Kidney (tissue), 22 donors: ENCODE measurements around the gene TMF1. TPM values are rescaled to one million over a fixed set of nuclear protein-coding genes. Genes with fewer than 3 reads are reported as not detected.

ENCODE experiments used
- DNase-seq, 5 donors: peaks; one replicate each; pipeline ENCODE4 v3.0.0-alpha.2; 2013 to 2020
- FAIRE-seq: peaks from 2 replicates; lab custom pipeline; 2012; peaks lifted over from hg19 to GRCh38; lab: Jason Lieb, UNC
- H3K27ac ChIP-seq, 2 donors: one replicate each; pipeline ENCODE4 v1.7.0; 2013; ENCODE audit warnings: low read depth in 2 of 2, low read length in 2 of 2, inconsistent platforms in 1 of 2
- H3K27me3 ChIP-seq: one replicate; pipeline ENCODE4 v1.7.1; 2013; ENCODE audit warnings: low read length, inconsistent platforms; ENCODE audit not compliant: control insufficient read depth, insufficient read depth
- H3K36me3 ChIP-seq, 3 donors: one replicate each; pipeline versions ENCODE4 v1.7.0 to v1.7.1; 2013; ENCODE audit warnings: low read length in 3 of 3, control low read depth in 1 of 3, inconsistent platforms in 1 of 3; ENCODE audit not compliant: insufficient read depth in 3 of 3, control insufficient read depth in 2 of 3
- H3K4me1 ChIP-seq, 3 donors: one replicate each; pipeline versions ENCODE4 v1.7.0 to v1.7.1; 2013; ENCODE audit warnings: low read length in 3 of 3, inconsistent platforms in 1 of 3, low read depth in 1 of 3; ENCODE audit not compliant: control insufficient read depth in 2 of 3, insufficient read depth in 2 of 3
- H3K4me3 ChIP-seq, 3 donors: one replicate each; pipeline versions ENCODE4 v1.7.0 to v1.8.1; 2013; ENCODE audit warnings: low read length in 3 of 3, control low read depth in 1 of 3, inconsistent platforms in 1 of 3
- H3K9ac ChIP-seq, 3 donors: one replicate each; pipeline versions ENCODE4 v1.7.0 to v1.7.1; 2013; ENCODE audit warnings: low read length in 3 of 3, control low read depth in 1 of 3, inconsistent platforms in 1 of 3
- H3K9me3 ChIP-seq, 3 donors: one replicate each; pipeline versions ENCODE4 v1.7.0 to v1.7.1; 2013; ENCODE audit warnings: low read length in 3 of 3, control low read depth in 1 of 3, inconsistent platforms in 1 of 3; ENCODE audit not compliant: control insufficient read depth in 2 of 3, insufficient read depth in 1 of 3
- intact Hi-C: fragments of 100-400 bp; cut with DNase I; formaldehyde crosslinking; loops from one replicate; pipeline ENCODE4 v1.11.1; 2022
- long read RNA-seq, 10 donors: library from polyadenylated mRNA in 1 of 10; unstranded in 1 of 10; transcript quantifications; one replicate each; pipeline ENCODE4 v2.0.0 and lab custom pipeline, GENCODE V29; 2021 to 2026
- polyA plus RNA-seq: library from polyadenylated mRNA; stranded (reverse); fragments of 350-450 nt; fragmentation: Illumina TruSeq; extraction: RNeasy Lipid Tissue Mini Kit (QIAGEN cat#74804); gene quantifications from one replicate; pipeline ENCODE4 v1.2.3, GENCODE V29; 2014; ENCODE audit warnings: low read depth, low replicate concordance; ENCODE audit not compliant: insufficient read depth
- total RNA-seq: library from RNA; stranded (reverse); fragmentation: NEBNext Ultra II Directional; extraction: Animal tissue kit (Norgen Biotek cat#: 25700); gene quantifications from one replicate; pipeline ENCODE4 v1.2.1, GENCODE V29; 2021
- TF ChIP-seq, protein P1 (sequence below): IDR thresholded peaks from 3 replicates; pipeline ENCODE4 v1.5.1; 2012; ENCODE audit warnings: mild to moderate bottlenecking, moderate library complexity, borderline replicate concordance; ENCODE audit not compliant: insufficient read depth; ENCODE audit errors: extremely low read depth
- donor health status: control.
- donor health status: control.
- donor health status: control.
- donor health status: control.
- donor health status: control.
- donor health status: DM: yes; HTN: yes; CAD: no.
- donor health status: Normal renal cell carcinoma (clear cell type).

The TMF1 gene, protein sequence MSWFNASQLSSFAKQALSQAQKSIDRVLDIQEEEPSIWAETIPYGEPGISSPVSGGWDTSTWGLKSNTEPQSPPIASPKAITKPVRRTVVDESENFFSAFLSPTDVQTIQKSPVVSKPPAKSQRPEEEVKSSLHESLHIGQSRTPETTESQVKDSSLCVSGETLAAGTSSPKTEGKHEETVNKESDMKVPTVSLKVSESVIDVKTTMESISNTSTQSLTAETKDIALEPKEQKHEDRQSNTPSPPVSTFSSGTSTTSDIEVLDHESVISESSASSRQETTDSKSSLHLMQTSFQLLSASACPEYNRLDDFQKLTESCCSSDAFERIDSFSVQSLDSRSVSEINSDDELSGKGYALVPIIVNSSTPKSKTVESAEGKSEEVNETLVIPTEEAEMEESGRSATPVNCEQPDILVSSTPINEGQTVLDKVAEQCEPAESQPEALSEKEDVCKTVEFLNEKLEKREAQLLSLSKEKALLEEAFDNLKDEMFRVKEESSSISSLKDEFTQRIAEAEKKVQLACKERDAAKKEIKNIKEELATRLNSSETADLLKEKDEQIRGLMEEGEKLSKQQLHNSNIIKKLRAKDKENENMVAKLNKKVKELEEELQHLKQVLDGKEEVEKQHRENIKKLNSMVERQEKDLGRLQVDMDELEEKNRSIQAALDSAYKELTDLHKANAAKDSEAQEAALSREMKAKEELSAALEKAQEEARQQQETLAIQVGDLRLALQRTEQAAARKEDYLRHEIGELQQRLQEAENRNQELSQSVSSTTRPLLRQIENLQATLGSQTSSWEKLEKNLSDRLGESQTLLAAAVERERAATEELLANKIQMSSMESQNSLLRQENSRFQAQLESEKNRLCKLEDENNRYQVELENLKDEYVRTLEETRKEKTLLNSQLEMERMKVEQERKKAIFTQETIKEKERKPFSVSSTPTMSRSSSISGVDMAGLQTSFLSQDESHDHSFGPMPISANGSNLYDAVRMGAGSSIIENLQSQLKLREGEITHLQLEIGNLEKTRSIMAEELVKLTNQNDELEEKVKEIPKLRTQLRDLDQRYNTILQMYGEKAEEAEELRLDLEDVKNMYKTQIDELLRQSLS
- total RNA-seq: 38.8 TPM
- polyA plus RNA-seq: 6.5 TPM
- long read RNA-seq, donor 1, full-length matches to known transcripts: 1 of 1 reads
- long read RNA-seq, donor 1, partial matches to known transcripts: 0 of 1 reads
- long read RNA-seq, donor 1, other reads (novel, unspliced or antisense): 0 of 1 reads
- long read RNA-seq, donor 2, partial matches to known transcripts: 21 of 21 reads
- long read RNA-seq, donor 2, other reads (novel, unspliced or antisense): 0 of 21 reads
- long read RNA-seq, donor 3, partial matches to known transcripts: 16 of 16 reads
- long read RNA-seq, donor 3, other reads (novel, unspliced or antisense): 0 of 16 reads
- long read RNA-seq, donor 4, full-length matches to known transcripts: 1 of 6 reads
- long read RNA-seq, donor 4, partial matches to known transcripts: 5 of 6 reads
- long read RNA-seq, donor 4, other reads (novel, unspliced or antisense): 0 of 6 reads
- long read RNA-seq, donor 5: 0 reads
- long read RNA-seq, donor 6, partial matches to known transcripts: 10 of 10 reads
- long read RNA-seq, donor 6, other reads (novel, unspliced or antisense): 0 of 10 reads
- long read RNA-seq, donor 7, full-length matches to known transcripts: 9 of 32 reads
- long read RNA-seq, donor 7, partial matches to known transcripts: 19 of 32 reads
- long read RNA-seq, donor 7, other reads (novel, unspliced or antisense): 4 of 32 reads
- long read RNA-seq, donor 8, partial matches to known transcripts: 5 of 5 reads
- long read RNA-seq, donor 8, other reads (novel, unspliced or antisense): 0 of 5 reads
- long read RNA-seq, donor 9: 0 reads
- long read RNA-seq, donor 10, partial matches to known transcripts: 16 of 16 reads
- long read RNA-seq, donor 10, other reads (novel, unspliced or antisense): 0 of 16 reads

- H3K9me3 ChIP-seq: no peaks in the 10 kb centered on the region
- peaks cover 0 to 6% (median 5%) of the 10 kb centered on the region in 3 donors for H3K4me1 ChIP-seq
- H3K9ac ChIP-seq: peak within 1 kb of the TSS; percentile 63 to 98 (median 96)
- peaks cover 9 to 21% (median 15%) of the 10 kb centered on the region in 3 donors for H3K36me3 ChIP-seq
- H3K27ac ChIP-seq: peak within 1 kb of the TSS; percentile 97
- DNase-seq (peak; percentile 98 to 99 (median 99)), FAIRE-seq (peak; percentile 96)
- intact Hi-C loops: no loop called here
- TF ChIP-seq, protein P1, sequence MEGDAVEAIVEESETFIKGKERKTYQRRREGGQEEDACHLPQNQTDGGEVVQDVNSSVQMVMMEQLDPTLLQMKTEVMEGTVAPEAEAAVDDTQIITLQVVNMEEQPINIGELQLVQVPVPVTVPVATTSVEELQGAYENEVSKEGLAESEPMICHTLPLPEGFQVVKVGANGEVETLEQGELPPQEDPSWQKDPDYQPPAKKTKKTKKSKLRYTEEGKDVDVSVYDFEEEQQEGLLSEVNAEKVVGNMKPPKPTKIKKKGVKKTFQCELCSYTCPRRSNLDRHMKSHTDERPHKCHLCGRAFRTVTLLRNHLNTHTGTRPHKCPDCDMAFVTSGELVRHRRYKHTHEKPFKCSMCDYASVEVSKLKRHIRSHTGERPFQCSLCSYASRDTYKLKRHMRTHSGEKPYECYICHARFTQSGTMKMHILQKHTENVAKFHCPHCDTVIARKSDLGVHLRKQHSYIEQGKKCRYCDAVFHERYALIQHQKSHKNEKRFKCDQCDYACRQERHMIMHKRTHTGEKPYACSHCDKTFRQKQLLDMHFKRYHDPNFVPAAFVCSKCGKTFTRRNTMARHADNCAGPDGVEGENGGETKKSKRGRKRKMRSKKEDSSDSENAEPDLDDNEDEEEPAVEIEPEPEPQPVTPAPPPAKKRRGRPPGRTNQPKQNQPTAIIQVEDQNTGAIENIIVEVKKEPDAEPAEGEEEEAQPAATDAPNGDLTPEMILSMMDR: no peak
- H3K27me3 ChIP-seq: no peaks in the 10 kb centered on the region
- peak within 1 kb of the TSS; percentile 82 to 99 (median 91) for H3K4me3 ChIP-seq
These were observed at the start of gene TMF1 for GRCh38 chr3:69051756-69052471. TSS of gene TMF1 (minus strand) at chr3:69052333. CDS start at chr3:69052086, 247 bp downstream.

DNA sequence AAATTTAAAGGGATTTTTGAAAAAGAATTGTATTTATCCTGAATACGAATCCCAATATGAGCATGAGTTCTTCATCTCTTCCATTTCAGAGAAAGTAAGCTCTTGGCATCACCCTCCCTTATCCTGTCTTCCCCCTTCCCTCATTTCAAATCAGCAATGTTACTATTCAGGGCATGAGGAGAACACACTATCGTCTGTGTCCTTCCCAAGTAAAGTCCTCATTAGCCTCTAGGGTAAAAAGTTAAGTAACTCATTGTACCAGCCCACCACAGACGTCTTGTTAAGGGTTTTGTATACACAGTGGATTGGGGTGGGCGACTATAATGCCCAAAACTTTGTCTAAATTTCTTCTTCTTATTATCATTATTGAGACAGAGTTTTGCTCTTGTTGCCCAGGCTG is 47.4 kb upstream of the TMF1 start:
- Histone ChIP-seq H3K4me1 (peaks cover 0 to 5% (median under 1%) of the 10 kb centered on the region in 3 donors), H3K27me3 (no peaks in the 10 kb centered on the region), H3K36me3 (peaks cover 0 to 27% (median 19%) of the 10 kb centered on the region in 3 donors), H3K4me3 (no peak overlapping the region), H3K9ac (no peak overlapping the region), H3K27ac (no peak overlapping the region), H3K9me3 (no peaks in the 10 kb centered on the region)
- FAIRE-seq (no peak), DNase-seq (no peak)
- TF ChIP-seq, protein P1: no peak
- intact Hi-C loops: no loop called here
